ENCODE measurements around the gene AQP9.

Gene AQP9

GRCh38 chr15:58228718-58229117 lies 90.5 kb downstream of the AQP9 start:
- no peak for DNase-seq

GRCh38 chr15:58229297-58229768 lies 91.2 kb downstream of the AQP9 start:
- DNase-seq = no peak

- no peak for DNase-seq
Measured at GRCh38 chr15:58232281-58233065, 94.3 kb downstream of the AQP9 start.

- DNase-seq = no peak
Measured at GRCh38 chr15:58233341-58233740, 95.2 kb downstream of the AQP9 start.

Measured in stimulated activated CD4-positive, alpha-beta T cell treated with anti-CD3 and anti-CD28 coated beads, Interleukin-4, amount 100 ng/mL, for 1 hour (primary cell).